Gastroesophageal sphincter (tissue), 4 donors: ENCODE results near the gene SNX9. TPM values are rescaled to one million over a fixed set of nuclear protein-coding genes. Genes with fewer than 3 reads are reported as not detected.

ENCODE experiments used
- ATAC-seq: fragments of 150-250 bp; one replicate; pipeline ENCODE4 v1.9.1; 2016; ENCODE audit warnings: mild to moderate bottlenecking, moderate library complexity
- H3K27ac ChIP-seq, 4 donors: fragments of 200-600 bp; sonication (generic) in 3 of 4; 1 replicate in 3 of 4; 2 replicates in 1 of 4; pipeline ENCODE4 v1.5.1; 2016 to 2019
- H3K27me3 ChIP-seq: fragments of 200-600 bp; sonication (generic); one replicate; pipeline ENCODE4 v1.5.1; 2019
- H3K36me3 ChIP-seq, 2 donors: fragments of 200-600 bp; sonication (generic); one replicate each; pipeline ENCODE4 v1.5.1; 2019; ENCODE audit warnings: control low read depth in 1 of 2
- H3K4me1 ChIP-seq, 3 donors: fragments of 200-600 bp; sonication (generic); 1 replicate in 2 of 3; 2 replicates in 1 of 3; pipeline ENCODE4 v1.5.1; 2016 to 2019; ENCODE audit warnings: control low read depth in 2 of 3
- H3K4me3 ChIP-seq, 2 donors: fragments of 200-600 bp; sonication (generic); one replicate each; pipeline ENCODE4 v1.5.1; 2019; ENCODE audit warnings: mild to moderate bottlenecking in 1 of 2, moderate library complexity in 1 of 2
- H3K9me3 ChIP-seq, 3 donors: fragments of 200-600 bp; sonication (generic); one replicate each; pipeline ENCODE4 v1.5.1; 2017 to 2019; ENCODE audit warnings: control low read depth in 2 of 3
- EP300 ChIP-seq: sonication (generic); formaldehyde crosslinking; IDR thresholded peaks from one replicate; pipeline ENCODE4 v1.6.1; 2017; ENCODE audit warnings: antibody characterized with exemption, mild to moderate bottlenecking
- POLR2A ChIP-seq, 2 donors: fragments of 450-650 bp; IDR thresholded peaks; one replicate each; pipeline ENCODE4 v1.6.1; 2017; ENCODE audit warnings: antibody characterized with exemption in 2 of 2, mild to moderate bottlenecking in 2 of 2, moderate library complexity in 1 of 2
- POLR2AphosphoS5 ChIP-seq: sonication (generic); formaldehyde crosslinking; IDR thresholded peaks from one replicate; pipeline ENCODE4 v1.6.1; 2017; ENCODE audit warnings: antibody characterized with exemption
- WGBS, 2 donors: methylation state at CpG; one replicate each; pipeline ENCODE4 v1.1.5; 2018; ENCODE audit warnings: low coverage in 1 of 2; 5-methylcytosine and 5-hydroxymethylcytosine counted together
- total RNA-seq, 4 donors: library from RNA; depleted of rRNA; stranded (reverse); fragments of >200 nt; gene quantifications; one replicate each; pipeline ENCODE4 v1.1.0, GENCODE V29; 2016
- TF ChIP-seq, protein P1 (sequence below), 4 experiments: fragments of 200-600 bp in 2 of 4; fragments of 450-650 bp in 2 of 4; sonication (generic) in 1 of 4; IDR thresholded peaks; one replicate each; pipeline ENCODE4 v1.5.1; 2017 to 2019; ENCODE audit warnings: antibody characterized with exemption in 4 of 4, mild to moderate bottlenecking in 2 of 4, moderate library complexity in 2 of 4

Gene SNX9
- total RNA-seq, 4 donors from 2014 or later: 68.3 to 101 (median 85.0) TPM

DNA sequence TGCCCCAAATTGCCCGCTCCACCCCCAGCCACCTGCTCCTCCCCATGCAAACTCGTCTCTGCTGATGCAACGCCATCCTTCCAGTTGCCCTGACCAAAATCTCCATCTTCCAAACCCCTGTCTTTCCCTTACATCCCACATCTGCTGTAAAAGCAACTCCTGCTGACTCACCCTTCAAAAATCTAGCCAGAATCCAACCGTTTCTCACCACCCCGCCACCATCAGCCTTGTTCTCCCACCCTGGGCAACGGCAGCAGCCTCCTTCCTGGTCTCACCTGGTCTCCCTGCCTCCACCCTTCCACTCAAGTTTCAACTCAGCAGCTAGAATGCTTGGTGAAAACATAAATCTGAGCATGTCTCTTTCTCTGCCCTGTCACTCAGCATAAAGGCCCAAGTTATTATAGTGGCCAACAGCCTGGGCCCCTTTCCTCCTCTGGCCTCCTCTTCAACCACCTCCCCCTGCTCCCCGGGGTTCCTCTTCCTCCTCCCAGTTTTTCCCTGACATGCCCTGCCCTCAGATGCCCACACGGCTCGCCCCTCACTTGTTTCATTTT, 151.4 kb downstream of the SNX9 start:
- H3K4me3 ChIP-seq: no peak overlapping the region
- no peak overlapping the region for H3K27ac ChIP-seq
- H3K27me3 ChIP-seq: no peaks in the 10 kb centered on the region
- no peaks in the 10 kb centered on the region for H3K4me1 ChIP-seq
- no peaks in the 10 kb centered on the region for H3K36me3 ChIP-seq
- ATAC-seq: no peak
- WGBS, 2 donors: 67 to 75% methylated on average over 5 to 9 of the region's 9 CpGs
- TF ChIP-seq POLR2A (IDR thresholded peaks at IDR 0.05): no peak
- TF ChIP-seq, protein P1, sequence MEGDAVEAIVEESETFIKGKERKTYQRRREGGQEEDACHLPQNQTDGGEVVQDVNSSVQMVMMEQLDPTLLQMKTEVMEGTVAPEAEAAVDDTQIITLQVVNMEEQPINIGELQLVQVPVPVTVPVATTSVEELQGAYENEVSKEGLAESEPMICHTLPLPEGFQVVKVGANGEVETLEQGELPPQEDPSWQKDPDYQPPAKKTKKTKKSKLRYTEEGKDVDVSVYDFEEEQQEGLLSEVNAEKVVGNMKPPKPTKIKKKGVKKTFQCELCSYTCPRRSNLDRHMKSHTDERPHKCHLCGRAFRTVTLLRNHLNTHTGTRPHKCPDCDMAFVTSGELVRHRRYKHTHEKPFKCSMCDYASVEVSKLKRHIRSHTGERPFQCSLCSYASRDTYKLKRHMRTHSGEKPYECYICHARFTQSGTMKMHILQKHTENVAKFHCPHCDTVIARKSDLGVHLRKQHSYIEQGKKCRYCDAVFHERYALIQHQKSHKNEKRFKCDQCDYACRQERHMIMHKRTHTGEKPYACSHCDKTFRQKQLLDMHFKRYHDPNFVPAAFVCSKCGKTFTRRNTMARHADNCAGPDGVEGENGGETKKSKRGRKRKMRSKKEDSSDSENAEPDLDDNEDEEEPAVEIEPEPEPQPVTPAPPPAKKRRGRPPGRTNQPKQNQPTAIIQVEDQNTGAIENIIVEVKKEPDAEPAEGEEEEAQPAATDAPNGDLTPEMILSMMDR (IDR thresholded peaks at IDR 0.05): no peak
- TF ChIP-seq POLR2AphosphoS5: no peak
- TF ChIP-seq EP300: no peak
- H3K9me3 ChIP-seq: no peaks in the 10 kb centered on the region

DNA sequence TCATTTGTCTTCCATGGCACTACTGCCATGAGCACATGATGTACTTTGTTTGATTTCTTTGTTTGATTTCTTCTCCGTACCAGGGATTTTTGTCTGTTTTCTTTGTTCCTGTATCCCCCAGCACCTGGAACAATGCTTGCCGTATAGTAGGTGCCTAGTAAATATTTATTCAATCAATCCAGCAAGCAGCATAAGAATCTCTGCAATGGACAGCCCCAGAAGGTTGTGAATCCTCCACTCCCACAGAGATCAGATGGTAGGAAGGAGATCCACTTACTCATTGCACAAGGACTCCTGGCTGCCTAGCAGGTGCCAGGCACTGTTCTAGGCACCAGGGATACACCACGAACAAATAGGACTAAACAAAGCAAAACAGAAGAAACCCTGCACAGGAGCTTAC, 151.9 kb downstream of the SNX9 start:
- Histone ChIP-seq H3K27ac (no peak overlapping the region), H3K9me3 (no peaks in the 10 kb centered on the region), H3K27me3 (no peaks in the 10 kb centered on the region), H3K4me3 (no peak overlapping the region), H3K4me1 (no peaks in the 10 kb centered on the region), H3K36me3 (no peaks in the 10 kb centered on the region)
- 74 to 93% methylated on average over 2 of the region's 3 CpGs for WGBS, 2 donors
- no peak for ATAC-seq
- TF ChIP-seq EP300 (no peak), POLR2A (IDR thresholded peaks at IDR 0.05) (no peak), POLR2AphosphoS5 (no peak)
- TF ChIP-seq, protein P1 (IDR thresholded peaks at IDR 0.05): no peak

DNA sequence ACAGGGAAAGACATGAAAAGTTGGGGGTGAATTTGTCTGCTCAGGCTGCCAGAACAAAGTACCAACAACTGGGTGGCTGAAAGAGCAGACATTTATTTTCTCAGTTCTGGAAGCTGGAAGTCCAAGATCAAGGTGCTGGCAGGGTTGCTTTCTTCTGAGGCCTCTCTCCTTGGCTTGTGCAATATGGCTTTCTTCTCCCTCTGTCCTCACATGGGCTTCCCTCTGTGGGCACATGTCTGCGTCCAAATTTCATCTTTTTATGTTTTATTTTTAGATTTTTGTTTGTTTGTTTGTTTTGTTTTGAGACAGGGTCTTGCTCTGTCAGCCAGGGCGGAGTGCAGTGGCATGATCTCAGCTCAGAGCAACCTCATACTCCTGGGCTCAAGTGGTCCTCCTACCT, 152.4 kb downstream of the SNX9 start:
- TF ChIP-seq EP300 (no peak), POLR2AphosphoS5 (no peak), POLR2A (IDR thresholded peaks at IDR 0.05) (no peak)
- TF ChIP-seq, protein P1 (IDR thresholded peaks at IDR 0.05): no peak
- no peak overlapping the region for H3K4me3 ChIP-seq
- H3K36me3 ChIP-seq: no peaks in the 10 kb centered on the region
- no peaks in the 10 kb centered on the region for H3K27me3 ChIP-seq
- no peaks in the 10 kb centered on the region for H3K9me3 ChIP-seq
- WGBS, 2 donors: 92% methylated on average over 2 of the region's 2 CpGs
- no peak overlapping the region for H3K27ac ChIP-seq
- ATAC-seq: no peak
- H3K4me1 ChIP-seq: no peaks in the 10 kb centered on the region

DNA sequence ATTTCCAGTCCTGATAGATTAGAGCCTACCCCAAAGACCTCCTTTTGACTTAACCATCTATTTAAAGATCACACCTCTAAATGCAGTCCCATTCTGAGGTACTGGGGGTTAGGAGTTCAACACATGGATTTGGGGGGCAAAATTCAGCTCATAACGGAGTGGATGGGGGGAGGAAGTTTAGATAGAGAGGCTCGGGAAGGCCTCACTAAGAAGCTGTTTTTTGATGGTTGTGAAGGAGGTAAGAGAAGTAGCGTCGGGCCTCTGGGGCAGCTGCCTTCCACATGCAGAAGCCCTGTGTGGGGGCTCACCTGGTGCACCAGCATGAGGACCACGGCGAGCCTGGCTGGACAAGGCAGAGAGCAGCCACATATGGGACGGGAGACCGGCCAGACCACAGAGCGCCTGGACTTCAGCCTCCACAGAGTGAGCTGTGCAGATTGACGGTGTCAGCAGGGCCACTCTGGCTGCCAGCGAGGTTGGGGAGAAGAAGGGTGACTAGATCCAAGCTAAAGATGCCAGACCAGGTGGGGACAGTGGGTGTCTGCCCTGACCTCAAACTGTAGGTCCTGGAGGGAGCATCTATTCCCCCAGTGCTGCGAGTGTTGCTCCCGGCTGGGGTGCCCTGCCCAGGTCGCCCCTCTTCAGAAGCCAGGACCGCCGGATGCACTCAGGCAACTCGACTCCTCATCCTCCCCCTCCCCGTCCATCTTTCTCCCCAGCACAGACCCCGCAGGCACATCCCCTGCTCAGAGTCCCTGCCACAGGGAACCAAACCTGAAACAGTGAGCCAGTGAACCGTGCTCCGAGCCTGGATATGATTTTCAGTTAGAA, 153.5 kb downstream of the SNX9 start:
- no peak for TF ChIP-seq EP300
- TF ChIP-seq, protein P1 (IDR thresholded peaks at IDR 0.05): no peak
- no peak for TF ChIP-seq POLR2AphosphoS5
- no peak for TF ChIP-seq POLR2A (IDR thresholded peaks at IDR 0.05)

More for the DNA sequence above, 153.5 kb downstream of the SNX9 start:
- Histone ChIP-seq H3K9me3 (no peaks in the 10 kb centered on the region), H3K36me3 (no peaks in the 10 kb centered on the region), H3K27me3 (no peaks in the 10 kb centered on the region), H3K27ac (no peak overlapping the region), H3K4me3 (no peak overlapping the region), H3K4me1 (peaks cover 0 to 9% (median 5%) of the 10 kb centered on the region in 3 donors)
- 91 to 92% methylated on average over 4 to 7 of the region's 21 CpGs for WGBS, 2 donors
- no peak for ATAC-seq
